ENCODE measurements around the gene MESP2.
"Not testable (repeated sequence)": the region's sequence is repeated elsewhere in the genome, so short reads cannot be mapped to it uniquely, and the experiment has no call there.

The MESP2 gene

DNA sequence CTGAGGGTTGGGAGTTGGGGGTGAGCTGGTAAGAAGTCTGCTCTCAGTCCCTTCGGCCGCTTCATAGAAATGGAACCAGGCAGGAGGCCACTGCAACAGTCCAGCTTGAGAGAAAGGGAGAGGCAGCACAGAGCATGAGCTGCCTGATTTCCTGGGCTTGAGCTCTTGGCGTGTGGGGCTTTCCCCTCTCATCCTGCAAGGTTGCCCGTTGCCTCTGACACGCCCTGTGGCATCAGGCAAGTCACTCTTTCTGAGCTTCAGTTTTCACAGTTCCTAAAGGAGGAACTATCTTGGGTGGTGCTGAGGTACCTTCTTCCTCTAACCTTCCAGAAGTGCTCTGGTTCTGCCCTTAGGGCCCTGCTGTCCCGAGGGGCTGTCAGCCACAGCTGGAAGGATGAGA lies 4.9 kb downstream of the MESP2 start:
- DNase-seq (ENCODE audit: low read depth), result no peak

DNA sequence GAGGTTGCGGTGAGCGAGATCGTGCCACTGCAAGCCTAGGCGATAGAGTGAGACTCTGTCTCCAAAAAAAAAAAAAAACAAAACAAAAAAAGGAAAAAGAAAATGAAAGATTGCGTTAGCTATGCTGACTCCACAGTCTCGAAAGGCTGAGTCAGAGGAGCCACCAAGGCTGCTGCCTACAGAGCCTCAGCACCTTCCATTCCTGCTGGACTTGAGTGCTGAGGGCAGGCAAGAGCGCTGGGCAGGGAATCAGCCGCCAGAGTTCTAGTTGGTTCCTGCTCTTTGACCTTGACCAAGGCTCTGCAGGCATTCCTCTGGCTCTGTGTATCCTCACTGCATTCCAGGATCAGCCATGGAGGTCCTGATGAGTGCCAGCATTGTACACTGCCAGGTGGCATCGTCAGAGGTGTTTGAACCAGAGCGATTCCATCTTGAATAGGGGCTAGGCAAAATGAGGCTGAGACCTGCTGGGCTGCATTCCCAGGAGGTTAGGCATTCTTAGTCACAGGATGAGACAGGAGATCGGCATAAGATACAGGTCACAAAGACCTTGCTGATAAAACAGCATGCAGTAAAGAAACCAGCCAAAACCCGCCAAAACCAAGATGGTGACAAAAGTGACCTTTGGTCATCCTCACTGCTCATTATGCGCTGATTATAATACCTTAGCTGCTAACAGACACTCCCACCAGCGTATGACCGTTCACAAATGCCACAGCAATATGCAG lies 5.9 kb downstream of the MESP2 start:
- DNase-seq (ENCODE audit: low read depth), result no peak

DNA sequence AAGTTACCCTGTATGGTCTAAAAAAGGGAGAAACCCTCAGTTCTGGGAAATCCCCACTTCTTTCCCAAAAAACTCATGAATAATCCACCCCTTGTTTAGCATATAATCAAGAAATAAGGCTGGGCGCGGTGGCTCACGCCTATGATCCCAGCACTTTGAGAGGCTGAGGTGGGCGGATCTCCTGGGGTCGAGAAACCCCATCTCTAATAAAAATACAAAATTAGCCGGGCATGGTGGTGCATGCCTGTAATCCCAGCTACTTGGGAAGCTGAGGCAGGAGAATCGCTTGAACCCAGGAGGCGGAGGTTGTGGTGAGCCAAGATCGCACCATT lies 6.5 kb downstream of the MESP2 start:
- not testable (repeated sequence) for DNase-seq (ENCODE audit: low read depth)

DNA sequence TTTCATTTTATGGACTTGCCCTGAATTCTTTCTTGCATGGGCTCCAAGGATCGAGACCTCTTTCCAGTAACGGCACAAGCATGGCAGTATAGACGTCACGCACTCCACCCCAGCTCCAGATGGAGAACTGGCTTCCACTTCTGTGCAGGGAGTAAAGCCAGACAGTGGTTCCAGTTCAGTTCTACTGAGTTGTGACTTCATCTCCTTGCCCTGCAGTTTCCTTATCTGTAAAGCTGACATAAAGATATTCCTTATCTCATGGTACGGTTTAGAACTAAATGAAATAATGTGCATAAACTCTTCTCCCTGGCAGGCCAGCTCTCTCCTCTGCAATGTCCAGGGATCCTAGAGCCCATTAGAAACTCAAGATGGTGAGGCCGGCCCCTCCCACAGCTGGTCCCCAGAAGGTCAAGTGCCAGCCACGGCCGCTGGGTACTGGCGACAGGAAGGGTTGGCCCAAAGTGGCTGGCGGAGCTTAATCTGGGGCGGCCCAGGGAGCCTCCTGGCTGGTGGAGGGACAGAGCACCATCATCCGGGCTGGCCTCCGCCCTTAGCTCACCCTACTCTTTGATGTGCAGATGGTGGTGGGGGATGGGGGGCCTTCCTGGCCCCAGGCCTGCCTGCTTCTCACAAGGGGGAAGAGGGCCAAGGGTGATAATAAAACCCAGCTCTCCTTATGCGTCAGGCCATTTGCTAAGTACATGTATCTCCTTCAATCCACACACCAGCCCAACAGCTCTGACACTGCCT lies 7.2 kb downstream of the MESP2 start:
- no peak for DNase-seq (ENCODE audit: low read depth)

DNA sequence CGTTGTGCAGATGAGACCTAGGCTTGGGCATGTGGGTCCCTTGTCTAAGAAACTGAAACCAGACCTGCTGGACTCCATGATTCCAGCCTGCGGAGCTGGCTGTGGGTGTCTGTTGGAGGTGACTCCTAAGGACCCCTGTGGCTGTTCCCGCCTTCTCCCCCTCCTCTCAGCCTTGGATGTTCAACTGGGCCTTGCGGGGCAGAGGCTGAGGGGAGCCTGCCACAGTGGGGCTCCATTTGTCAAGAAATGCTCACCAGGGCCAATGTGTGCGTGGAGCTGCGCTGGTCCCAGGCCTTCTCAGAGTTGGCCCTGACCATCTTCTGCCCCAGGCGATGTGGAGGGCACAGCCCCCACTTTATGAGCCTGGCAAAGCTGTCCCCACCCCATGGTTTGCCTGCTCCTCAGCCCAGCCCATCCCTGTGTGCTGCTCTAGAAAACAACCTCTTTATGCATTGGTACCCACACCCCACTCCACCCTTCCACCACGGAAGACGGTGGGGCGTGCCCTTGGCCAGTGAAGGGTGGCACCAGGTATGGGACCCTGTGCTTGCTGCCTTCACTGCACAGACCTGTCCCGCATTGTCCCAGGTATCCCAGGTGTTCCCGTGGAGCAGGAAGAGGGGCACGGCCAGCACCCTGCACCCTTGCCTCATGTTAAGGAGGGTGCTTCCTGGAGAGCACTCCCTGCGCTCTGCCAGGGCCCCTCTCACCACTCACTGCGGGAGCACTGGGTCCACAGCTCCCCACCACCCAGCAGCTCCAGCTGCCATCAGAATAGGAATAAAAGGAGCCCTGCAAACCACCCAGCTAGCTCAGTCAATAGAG lies 7.9 kb downstream of the MESP2 start:
- no peak for DNase-seq (ENCODE audit: low read depth)

DNA sequence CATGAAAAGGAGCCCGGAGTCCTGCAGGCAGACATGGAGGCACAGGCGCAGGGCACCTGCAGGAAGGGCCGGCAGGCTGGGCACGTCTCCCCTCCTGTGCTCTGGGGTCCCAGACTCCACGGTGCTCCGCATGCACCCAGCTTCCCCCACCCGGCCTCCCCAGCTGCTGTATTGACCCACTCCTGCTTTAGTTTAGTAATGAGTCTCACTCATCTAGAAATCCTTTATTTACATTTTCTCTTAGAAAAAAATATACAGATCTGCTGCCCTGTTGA lies 8.5 kb downstream of the MESP2 start:
- no peak for DNase-seq (ENCODE audit: low read depth)

DNA sequence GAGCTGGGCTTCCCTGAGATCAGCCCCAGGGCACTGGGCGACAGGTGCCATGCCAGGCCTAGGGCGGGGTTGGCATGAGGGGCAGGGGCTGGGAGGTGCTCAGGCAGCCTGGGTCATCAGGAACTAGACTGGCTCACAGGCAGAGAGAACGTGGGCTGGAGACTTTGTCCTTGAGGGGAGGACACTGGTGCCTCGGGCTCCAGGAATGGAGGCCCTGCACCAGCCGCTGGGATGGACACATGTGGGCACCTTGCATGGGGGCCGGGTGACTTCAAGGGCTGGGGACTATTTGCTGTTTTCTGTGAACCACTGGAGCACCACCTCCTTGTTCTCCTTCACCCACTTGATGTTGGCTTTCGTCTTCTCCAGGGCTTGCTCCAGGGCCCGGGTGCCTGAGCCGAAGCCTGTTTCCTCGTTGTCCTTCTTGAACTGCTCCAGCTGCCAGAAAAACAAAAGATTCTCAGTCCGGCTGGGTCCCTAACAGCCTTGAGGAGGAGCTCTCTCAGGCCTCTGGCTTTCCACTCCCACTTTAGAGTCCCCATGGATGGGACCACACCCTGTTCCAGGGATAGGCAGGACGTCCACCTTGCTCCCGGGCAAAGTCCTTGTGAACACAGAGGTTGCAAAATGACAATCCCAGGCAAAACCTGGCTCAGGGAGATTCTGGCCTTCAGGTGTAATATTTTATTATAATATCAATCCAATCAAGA lies 9.1 kb downstream of the MESP2 start:
- no peak for DNase-seq (ENCODE audit: low read depth)

DNA sequence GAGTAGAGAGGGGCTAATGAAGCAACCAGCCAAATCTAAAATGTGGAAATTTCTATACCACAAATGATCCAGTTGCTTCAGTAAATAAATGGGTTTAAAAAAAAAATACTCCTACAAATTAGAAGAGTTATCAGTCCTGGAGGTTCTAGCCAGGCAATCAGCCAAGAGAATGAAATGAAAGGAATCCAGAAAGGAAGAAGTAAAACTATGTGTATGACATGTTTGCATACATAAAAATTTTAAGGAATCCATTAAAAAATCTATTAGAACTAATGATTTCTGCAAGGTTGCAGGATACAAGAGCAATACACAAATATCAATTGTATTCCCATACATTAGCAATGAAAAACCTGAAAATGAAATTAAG lies 9.6 kb downstream of the MESP2 start:
- DNase-seq (ENCODE audit: low read depth), result no peak

DNA sequence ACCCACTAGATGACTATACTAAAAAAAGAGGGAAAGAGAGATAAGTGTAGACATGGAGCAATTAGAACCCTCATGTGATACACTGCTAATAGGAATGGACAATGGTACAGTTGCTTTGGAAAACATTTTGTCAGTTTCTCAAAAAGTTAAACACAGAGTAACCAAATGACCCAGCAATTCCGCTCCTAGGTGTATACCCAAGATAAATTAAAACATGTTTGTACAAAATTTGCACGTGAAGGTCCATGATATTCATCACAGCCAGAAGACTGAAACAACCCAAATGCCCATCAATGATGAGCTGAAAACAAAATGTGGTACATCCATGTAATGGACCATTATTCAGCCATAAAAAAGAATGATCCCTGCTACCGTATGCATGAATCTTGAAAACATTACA lies 11.8 kb downstream of the MESP2 start:
- DNase-seq (ENCODE audit: low read depth), result no peak

DNA sequence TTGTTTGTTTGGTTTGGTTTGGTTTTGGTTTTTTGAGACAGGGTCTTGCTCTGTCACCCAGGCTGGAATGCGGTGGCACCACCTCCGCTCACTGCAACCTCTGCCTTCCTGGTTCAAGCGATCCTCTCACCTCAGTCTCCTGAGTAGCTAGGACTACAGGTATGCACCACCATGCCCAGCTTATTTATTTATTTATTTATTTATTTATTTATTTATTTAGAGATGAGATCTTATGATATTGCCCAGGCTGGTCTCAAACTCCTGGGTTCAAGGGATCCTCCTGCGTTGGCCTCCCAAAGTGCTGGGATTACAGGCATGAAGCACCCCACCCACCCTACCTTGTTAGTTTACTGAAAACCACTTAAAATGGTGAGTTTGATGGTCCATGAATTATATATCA lies 12.5 kb downstream of the MESP2 start:
- DNase-seq (ENCODE audit: low read depth), result not testable (repeated sequence)

DNA sequence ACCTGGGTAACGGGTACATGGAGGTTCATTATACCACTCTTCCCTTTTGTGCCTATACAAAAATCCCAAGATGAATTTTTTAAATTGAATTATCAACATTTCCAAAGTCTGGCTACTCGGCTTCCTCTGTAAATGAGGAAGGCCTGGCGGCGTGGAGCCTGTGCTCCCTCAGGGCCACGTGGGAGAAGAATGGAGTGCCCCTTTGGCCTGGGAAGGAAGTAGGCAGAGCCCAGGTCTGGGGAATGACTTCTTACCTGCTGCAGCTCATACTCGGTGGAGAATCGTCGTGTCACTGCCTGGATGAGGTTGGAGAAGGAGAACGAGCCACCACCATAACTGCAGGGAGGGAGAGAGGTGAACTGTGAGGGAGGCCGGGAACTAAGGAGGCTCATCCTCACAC lies 14.1 kb downstream of the MESP2 start:
- DNase-seq (ENCODE audit: low read depth), result no peak

DNA sequence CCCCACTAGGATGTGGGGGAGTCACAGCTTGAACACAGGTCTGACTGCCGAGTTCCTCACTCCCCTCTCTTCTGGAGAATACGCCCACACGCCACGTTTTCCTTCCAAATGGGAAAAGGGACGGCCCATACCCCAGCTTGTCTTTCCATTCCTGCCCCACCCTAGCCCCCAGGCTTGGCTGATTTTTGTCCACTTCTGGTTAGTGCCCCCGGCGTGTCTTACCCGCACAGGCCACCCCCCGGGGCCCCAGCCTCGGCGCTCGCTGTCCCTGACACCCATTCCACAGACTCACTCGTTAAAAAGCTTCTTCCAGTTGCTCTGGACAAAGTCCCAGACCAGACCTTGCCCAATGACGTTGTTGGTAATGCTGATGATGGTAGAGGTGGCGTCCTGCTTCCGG lies 14.5 kb downstream of the MESP2 start:
- no peak for DNase-seq (ENCODE audit: low read depth)

DNA sequence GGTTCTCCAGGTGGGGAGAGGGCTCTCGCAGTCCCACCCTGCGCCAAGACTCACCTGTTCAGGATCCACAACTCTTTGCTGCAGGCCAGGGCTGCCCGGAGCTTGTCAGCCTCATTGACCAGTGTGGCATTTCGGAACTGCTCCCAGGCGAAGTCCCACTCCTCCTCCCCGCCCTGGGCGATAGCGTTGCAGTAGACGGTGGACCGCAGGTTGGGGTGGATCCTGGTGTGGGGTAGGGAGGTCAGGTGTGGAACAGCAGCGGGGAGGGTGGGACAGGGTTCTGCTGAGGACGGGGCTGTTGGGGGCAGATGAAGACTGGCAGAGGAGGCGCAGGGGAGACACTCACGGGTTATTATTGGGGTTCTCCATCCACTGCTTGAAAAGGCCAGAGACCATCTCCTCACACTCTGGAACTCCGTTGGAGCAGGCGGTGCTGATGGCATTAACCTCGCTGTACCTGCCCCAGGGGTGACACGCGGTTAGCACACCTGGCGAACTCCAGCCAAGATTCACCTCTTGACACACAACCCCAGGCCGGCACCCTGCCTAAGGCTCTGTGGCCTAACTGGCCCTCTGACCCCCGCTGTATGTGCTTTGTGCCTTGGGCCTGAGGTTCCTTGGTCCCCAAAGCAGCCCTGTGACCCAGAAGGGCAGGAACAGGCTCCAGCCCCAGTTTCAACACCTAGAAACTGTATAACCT lies 16.1 kb downstream of the MESP2 start:
- no peak for DNase-seq (ENCODE audit: low read depth)

DNA sequence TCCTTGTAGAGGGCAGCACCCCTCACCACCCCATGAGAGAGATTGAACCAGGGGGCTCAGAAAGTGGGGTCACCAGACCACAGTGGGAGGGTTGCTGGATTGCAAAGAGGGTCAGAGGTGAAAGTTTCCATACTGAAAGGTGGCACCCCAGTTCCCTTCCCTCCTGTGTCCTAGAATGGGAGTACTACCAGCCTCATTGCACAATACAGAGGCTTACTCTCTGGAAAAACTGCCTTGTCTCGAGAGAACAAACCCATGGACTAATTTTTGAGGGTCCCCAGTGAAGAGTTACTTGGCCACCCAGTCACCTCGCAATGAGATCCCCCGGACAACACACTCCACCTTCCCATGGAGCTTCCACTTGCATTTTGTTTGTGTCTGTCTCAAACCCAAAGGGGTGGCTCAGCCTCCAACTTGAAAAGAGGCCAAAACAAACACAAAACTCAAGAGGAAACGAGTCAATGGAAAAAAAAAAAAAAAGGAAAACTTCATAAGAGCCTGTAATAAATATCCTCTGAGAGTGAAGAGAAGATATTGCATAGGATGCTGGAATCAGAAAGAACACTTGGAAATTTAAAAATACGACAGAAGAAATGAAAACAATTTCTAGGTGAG lies 18.6 kb downstream of the MESP2 start:
- no peak for DNase-seq (ENCODE audit: low read depth)

DNA sequence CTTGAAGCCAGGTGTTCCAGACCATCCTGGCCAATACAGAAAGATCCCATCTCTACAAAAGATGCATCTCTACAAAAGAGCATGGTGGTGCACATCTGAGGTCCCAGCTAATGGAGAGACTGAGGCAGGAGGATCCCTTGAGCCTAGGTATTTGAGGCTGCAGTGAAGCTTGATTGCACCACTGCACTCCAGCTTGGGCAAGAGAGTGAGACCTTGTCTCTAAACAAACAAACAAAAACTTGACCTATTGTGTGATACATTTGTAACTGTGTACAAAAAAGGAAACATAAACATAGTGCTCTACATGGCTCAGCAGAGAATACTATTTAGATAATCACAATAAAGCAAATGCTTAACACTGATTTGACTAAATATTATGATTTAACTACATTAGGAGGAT lies 19.9 kb downstream of the MESP2 start:
- no peak for DNase-seq (ENCODE audit: low read depth)

DNA sequence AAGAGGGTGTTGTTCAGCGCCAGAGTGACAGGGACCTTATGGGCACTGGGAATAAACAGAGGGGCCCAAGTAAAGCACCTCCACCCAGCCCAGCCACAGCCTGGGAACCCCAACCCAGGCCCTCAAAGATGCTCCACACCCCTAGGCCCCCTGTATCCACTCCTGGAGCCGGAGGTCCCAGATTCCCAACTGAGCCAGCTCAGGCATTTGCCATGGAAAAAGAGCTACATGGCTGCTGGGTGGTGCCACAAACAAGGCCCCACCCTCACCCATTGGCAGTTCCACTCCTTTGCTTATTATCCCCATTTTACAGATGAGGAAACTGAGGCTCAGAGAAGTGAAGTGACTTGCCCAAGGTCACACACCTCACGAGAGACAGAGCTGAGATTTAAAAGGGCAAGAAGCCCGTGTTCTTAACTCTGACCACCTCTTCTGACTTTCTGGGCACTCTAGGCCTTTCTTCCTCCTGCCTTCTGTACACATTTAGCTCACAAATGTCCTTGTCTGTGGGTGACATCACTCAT lies 21.6 kb downstream of the MESP2 start:
- no peak for DNase-seq (ENCODE audit: low read depth)

DNA sequence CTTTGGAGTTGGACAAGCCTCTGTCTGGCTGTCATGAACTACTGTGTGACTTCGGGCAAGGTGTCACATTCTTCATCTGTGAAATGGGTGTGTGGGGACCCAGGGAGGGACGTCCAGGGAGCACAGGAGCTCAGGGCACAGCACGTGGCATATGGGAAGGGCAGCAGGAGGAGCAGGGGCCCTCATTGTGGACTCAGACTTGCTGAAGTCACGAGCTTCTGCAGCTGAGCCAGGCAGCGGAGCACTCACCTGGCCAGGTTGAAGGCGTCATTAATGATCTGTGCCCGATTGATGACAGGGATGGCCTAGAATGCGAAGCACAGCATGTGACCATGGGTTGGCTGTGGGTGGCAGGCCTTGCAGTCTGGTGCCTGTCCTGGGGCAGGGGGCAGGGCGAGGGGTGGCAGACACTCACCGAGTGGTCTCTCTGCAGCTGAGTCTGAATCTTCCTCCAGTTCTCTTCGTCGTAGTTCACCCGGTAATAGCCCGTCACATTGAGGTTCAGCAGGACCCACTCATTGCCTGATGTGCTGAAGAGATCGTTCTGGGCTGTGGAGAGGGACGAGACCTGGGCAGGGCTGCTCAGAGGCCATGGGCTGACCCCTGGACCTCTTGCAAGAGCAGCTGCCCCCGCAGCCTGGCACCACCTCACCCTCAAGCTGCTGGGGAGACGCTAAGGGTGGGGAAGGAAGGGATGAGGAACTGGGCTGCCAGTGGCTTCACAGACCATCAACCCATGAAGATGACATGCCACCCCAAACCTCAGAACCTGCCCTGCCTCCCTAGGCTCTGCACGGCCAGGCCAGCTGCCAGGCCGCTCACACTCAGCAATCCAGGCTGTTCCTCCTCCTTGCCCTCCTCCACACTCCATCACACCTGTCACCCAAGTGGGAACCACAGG lies 23.1 kb downstream of the MESP2 start:
- no peak for DNase-seq (ENCODE audit: low read depth)

DNA sequence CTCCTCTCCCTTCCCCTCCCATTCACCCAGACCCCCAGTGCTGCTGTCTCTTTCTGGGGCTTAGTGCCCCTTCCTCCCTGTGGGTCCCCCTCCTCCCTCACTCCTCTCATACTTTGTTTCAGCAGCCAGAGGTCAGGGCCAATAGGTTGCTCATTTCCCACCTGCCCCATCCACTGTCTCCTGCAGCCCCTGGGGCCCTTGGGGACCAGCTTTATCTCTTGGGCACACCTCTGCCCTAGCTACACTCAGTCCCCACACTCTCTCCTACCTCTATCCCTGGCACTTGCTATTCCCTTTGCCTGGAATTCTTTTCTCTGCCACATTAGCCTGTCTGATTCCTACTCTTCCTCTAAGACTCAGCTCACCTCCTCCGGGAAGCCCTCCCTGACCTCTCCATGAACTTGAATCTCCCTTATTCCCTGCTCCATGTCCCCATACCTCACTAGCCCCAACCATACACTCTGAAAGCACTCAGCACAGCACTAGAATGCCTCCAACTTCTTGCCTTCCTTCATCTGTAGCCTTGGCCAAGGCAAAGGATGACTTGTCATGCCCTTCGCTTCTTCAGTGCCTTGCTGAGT lies 23.9 kb downstream of the MESP2 start:
- DNase-seq (ENCODE audit: low read depth), result no peak

DNA sequence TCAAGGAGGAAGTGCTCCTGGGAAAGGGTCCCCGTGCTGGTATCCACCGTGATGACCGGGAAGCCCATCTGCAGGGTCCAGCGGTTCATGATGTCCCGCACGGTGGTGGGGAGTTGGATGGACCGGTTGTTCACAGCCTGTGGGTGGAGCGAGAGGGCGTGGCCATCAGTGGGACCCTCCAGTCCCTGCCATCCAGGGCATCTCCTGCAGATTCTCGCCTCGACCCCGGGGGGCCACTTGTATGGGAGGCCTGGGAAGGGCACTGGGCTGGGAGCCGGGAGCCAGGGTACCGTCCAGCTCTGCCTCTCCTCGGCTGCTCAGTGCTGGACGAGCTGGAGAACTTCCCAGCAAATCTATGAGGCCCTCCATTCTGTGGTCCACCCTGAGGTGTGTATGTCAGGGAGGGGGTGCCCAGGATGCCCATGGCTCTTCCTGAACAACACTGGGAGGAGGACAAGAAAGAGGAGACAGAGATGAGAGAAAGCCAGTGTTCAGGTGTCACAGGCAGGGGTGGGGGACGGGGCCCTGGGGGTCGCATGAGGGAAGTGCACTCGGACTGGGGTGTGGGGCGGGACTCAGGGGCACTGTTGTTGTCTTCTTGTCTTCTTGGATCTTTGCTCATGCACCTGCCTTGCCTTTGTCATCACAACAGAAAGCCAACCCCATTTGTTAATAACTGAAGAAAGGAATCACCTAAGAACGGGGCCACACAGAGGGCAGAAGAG lies 25.5 kb downstream of the MESP2 start:
- DNase-seq (ENCODE audit: low read depth), result no peak
